ENCODE measurements around the gene BPIFB6. TPM values are rescaled to one million over a fixed set of nuclear protein-coding genes. Genes with fewer than 3 reads are reported as not detected.

Gene BPIFB6
- total RNA-seq, 1 donor = not detected

DNA sequence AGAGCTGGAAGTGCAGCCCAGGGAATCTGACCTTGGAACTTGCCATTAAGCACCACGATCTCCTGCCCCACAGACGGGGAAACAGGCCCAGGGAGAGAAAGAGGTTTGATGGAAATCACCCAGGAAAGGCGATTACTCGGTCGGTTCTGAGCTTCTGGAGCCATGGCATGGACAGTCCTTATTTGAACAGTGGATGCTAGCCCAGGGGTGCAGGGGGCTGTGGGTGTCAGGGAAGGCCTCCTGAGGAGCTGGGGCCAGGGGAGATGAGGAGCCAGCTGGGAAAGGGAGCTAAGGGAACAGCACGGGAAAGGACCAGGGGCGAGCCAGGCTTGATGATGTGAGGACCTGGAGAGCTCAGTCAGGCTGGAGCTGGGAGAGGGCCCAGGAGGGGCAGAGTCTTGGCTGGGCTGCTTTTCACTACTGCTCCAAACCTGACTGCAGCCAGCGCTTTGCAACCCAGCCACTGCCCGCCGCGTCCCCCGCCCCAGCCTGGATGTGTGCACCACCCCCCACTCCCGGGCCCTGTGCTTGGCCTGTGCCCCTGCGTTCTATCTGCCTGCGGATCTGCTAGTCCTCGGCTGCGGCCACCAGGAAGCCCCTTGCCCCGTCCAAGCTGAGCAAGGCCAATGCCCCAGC lies 45.0 kb upstream of the BPIFB6 start:
- H3K4me3 ChIP-seq (ENCODE audit: low read depth, low read length) = no peak overlapping the region
- DNase-seq (ENCODE audit: low read depth) = no peak
- TF ChIP-seq, protein P1, sequence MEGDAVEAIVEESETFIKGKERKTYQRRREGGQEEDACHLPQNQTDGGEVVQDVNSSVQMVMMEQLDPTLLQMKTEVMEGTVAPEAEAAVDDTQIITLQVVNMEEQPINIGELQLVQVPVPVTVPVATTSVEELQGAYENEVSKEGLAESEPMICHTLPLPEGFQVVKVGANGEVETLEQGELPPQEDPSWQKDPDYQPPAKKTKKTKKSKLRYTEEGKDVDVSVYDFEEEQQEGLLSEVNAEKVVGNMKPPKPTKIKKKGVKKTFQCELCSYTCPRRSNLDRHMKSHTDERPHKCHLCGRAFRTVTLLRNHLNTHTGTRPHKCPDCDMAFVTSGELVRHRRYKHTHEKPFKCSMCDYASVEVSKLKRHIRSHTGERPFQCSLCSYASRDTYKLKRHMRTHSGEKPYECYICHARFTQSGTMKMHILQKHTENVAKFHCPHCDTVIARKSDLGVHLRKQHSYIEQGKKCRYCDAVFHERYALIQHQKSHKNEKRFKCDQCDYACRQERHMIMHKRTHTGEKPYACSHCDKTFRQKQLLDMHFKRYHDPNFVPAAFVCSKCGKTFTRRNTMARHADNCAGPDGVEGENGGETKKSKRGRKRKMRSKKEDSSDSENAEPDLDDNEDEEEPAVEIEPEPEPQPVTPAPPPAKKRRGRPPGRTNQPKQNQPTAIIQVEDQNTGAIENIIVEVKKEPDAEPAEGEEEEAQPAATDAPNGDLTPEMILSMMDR (IDR thresholded peaks at IDR 0.05; ENCODE audit: insufficient read depth, low read depth, low read length) = no peak

DNA sequence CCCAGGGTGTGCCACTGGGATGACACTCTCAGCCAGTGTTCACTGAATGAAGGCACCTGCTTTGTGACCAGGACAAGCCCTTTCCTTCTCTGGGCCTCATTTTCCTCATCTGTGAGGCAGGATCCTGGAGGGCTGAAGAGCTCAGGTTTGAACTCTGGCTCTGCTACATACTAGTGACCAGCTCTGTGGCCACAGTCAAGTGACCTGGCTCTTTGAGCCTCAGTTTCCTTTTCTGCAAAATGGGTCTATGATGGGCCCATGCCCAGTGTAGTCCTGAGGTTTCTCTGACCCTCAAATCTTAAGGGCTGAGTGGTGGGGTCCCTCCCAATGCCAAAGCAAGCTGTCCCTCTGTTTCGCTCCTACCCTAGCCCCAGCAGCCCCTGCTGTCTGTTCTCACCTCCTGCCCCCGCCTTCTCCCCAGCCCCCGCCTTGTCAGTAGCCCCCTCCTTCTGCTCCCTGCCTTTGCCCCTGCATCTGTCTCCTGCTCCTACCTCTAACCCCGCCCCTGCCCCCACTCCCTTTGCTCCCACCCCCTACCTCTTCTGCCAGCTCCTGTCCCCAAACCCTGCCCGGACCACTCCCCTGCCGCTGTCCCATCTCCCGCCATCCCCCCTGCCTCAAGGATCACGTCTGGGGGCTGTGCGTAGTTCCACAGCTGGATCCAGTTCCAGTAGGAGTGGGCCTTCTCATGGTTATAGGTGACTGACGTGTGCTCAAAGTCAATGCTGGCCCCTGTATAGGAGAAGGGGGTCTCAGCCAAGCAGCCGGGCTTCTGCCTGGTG lies 44.2 kb upstream of the BPIFB6 start:
- no peak for DNase-seq (ENCODE audit: low read depth)
- no peak overlapping the region for H3K4me3 ChIP-seq (ENCODE audit: low read depth, low read length)
- TF ChIP-seq, protein P1 (IDR thresholded peaks at IDR 0.05; ENCODE audit: insufficient read depth, low read depth, low read length) = no peak

DNA sequence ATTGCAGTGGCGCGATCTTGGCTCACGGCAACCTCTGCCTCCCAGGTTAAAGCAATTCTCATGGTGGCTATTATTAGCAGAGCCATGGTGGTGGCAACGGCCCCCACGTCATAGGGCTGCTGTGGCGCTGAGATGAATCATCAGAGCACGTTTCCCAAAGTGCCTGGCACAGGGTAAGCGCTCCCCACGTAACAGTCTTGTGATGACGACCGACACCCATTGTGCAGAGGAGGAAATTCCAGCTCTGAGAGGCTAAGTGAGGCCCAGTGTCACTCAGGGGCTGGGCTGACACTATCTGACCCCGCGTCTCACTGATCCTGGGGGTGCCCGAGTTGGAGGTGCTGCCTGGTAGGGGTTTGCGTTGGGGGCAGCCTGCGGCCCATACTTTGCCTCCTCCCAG lies 43.4 kb upstream of the BPIFB6 start:
- no peak overlapping the region for H3K4me3 ChIP-seq (ENCODE audit: low read depth, low read length)
- no peak for DNase-seq (ENCODE audit: low read depth)
- TF ChIP-seq, protein P1 (IDR thresholded peaks at IDR 0.05; ENCODE audit: insufficient read depth, low read depth, low read length) = no peak

DNA sequence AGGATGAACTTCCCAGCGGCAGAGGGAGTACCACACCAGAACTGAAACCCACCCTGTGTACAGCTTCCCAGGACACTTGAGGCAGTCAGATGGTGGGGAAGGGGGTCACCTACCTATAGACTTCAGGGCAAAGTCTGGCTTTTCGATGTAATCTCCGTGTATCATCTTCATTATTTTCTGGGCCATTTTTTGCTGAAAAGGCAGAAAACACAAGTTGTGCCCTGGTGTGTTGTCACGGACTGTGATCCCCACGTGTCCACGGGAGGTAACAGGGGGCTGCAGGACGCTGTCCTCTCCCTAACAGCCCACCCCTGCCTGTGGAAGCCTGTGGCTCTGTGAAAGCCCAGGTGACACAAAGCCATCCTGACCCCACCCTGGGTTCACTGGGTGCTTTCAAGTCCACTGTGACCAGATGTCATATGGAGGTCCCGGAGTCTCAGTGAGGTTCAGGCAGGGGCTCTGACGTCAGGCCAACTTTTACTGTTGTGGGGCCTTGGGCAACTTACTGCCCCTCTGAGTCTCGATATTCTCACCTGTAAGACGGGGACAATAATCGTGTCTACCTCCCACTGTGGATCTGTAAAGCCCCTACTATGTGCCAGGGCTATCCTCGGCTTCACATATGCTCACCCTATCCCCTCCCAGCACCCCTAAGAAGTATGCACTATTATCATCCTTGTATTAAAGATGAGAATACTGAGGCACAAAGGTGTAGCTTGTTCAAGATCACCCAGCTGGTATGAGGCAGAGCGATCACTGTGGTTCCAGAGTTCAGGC lies 41.8 kb upstream of the BPIFB6 start:
- TF ChIP-seq, protein P1 (IDR thresholded peaks at IDR 0.05; ENCODE audit: insufficient read depth, low read depth, low read length) = no peak
- no peak for DNase-seq (ENCODE audit: low read depth)
- H3K4me3 ChIP-seq (ENCODE audit: low read depth, low read length) = no peak overlapping the region

DNA sequence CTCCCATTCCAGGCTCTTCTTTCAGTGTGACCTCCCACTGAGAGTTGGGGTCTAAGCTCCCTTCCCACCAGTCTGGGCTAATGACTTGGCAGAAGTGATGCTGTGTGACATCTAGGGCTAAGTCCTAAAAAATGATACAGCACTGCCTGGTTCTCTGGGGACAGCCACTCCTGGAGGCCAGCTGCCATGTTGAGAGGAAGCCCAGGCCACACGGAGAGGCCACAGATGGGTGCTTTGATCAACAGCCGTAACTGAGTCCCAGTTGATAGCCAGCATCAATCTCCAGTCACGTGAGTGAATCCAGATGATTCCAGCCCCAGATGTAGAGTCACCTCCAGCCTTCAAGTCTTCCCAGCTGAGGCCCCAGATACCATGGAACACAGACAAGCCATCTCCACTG lies 41.0 kb upstream of the BPIFB6 start:
- no peak for DNase-seq (ENCODE audit: low read depth)
- no peak overlapping the region for H3K4me3 ChIP-seq (ENCODE audit: low read depth, low read length)
- TF ChIP-seq, protein P1 (IDR thresholded peaks at IDR 0.05; ENCODE audit: insufficient read depth, low read depth, low read length) = no peak

DNA sequence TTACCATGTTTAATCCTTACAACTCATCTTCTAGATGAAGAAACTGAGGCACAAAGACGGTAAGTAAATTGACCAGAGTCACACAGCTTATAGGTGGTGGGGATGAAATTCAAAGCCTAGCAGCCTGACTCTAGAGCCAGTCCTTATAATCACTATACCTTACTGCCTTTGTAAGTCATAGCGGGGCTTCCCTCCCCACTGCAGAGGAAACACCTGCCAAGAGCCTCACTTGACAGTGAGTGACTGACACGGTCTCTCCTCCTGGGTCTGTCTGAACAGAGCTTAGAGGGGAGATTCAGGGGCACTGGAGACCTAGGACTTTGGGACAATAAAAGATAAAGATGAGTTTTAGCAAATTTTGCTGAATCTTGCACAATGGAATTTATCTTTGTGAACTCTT lies 40.1 kb upstream of the BPIFB6 start:
- TF ChIP-seq, protein P1 (IDR thresholded peaks at IDR 0.05; ENCODE audit: insufficient read depth, low read depth, low read length) = no peak
- DNase-seq (ENCODE audit: low read depth) = no peak
- H3K4me3 ChIP-seq (ENCODE audit: low read depth, low read length) = no peak overlapping the region
